Activated CD4-positive, alpha-beta T cell treated with anti-CD3 and anti-CD28 coated beads, Interleukin-2, amount 50 U/mL, for 1 hour (primary cell): ENCODE results near the gene C1orf52.
"Not testable (repeated sequence)": the region's sequence is repeated elsewhere in the genome, so short reads cannot be mapped to it uniquely, and the experiment has no call there.

ENCODE experiments used
- DNase-seq: peaks from one replicate; pipeline ENCODE4 v3.0.0-alpha.2; 2020

Gene C1orf52

GRCh38 chr1:85276978-85277639, 17.6 kb upstream of the C1orf52 start:
- no peak for DNase-seq

GRCh38 chr1:85276215-85276977, 16.9 kb upstream of the C1orf52 start, which contains the start of gene BCL10:
BCL10 (minus strand) TSS chr1:85276632; CDS start chr1:85276352, 280 bp downstream.
- DNase-seq = peak; percentile 97

DNA sequence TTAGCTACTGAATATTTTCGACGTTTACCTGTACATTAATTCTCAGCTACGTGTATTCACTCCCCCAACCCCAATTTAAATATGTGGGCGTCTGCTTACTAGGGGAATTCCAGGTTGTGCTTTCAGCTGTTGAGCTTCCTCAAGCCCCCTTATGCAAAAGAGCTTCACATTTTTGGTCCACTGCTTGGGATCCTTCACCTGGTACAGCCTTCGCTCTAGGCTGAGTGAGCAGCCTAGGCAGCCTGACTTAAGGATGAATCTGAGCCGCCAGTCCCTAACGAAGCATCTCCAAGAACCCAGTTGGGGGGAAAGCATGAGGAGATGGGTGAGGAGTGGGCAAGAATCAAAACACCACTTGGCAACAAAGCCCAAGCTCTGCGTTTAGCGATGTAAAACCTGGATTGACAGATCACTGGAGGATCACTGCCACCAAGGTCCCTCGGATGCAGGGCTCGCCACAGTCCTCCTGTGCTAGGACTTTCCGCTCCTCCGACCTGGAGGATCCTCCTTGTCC, 16.3 kb upstream of the C1orf52 start:
- DNase-seq = peak; percentile 6

- DNase-seq = no peak
Observed at GRCh38 chr1:85274969-85275453, 15.5 kb upstream of the C1orf52 start.

DNA sequence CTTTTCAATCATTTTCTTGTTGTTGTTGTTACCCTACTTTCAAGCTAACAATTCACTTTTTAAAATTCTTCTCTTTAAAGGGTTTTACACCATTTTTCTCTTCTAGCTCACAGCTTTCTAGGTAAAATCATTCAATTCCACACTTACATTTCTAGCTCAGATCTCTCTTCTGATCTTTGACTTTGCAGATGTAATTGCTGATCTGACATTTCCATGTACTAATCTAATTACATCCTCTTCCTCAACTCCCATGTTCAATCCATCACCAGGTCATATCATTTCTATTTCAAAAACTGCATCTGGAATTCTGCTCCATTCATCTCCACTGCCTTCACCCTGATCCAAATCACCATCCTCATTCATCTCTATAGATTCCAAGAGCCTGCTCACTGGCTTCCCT, 13.9 kb upstream of the C1orf52 start:
- DNase-seq = no peak

DNA sequence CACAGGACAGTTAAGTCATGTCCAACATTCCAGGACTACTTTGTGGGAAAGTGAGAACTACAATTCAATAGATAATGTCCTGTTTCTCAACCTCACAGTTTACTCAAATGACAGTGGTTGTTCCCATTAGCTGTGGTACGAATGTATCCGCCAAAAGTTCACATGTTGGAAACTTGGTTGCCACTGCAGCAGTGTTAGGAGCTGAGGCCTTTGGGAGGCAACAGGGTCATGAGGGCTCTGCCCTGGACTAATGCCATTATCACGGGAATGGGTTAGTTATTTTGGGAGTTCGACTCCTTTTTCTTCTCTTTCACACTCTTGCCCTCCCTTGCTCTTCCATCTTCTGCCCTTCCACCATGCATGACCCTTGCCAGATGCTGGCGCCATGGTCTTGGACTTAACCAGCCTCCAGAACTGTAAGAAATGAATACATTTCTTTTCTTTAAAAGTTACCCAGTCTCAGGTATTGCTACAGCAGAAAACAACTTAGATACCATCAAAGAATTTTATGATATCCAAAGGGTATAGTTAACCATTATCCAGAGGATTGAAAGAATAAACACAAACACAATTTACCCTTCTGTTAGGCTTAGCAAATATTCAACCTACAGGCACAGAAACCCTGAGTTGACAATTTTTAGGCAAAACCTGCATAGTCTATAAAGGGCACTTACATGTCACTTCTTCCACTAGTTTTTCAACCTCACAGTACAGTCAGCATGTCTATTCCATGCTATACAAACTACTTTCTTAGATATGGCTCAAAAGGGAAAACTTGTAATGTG, 9.5 kb upstream of the C1orf52 start:
- no peak for DNase-seq

DNA sequence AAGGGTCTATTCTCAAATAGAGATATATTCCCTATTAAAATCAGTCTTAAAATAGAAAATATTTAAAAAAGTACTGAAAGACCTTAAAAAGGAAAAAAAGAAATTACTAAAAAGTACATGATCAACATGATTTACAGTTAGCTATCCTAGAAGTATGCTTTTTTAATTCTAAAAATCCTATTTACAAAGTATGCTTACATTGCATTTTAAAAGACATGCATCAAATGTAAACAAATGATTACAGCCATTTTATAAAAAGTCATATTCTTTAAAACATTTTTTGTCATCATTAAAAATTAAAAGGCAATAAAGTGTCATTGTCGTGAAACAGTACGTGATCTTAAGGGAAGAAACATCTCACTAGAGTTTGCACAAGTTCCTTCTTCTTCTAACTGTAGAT, 7.9 kb upstream of the C1orf52 start:
- no peak for DNase-seq

GRCh38 chr1:85264150-85264549, 4.7 kb upstream of the C1orf52 start:
- DNase-seq = no peak

GRCh38 chr1:85262985-85263384, 3.5 kb upstream of the C1orf52 start:
- DNase-seq = no peak

DNA sequence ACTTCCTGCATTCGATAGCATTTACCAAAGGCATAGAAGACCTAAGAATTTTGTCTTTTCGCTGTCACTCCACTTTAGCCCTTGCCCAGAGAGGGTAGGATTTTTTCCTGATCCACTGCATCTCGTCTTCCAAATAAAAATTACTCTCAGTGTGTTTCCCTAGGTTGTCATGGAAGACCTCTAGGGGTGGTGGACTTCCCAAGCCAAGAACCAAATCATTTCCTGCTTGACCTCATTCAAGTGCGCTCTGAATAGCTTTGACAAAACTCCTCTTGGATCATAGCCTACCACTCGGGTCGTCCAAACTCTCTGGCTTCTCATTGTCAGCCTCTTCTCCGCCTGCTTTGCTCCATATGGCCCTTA, 431 bp upstream of the C1orf52 start:
- no peak for DNase-seq

DNA sequence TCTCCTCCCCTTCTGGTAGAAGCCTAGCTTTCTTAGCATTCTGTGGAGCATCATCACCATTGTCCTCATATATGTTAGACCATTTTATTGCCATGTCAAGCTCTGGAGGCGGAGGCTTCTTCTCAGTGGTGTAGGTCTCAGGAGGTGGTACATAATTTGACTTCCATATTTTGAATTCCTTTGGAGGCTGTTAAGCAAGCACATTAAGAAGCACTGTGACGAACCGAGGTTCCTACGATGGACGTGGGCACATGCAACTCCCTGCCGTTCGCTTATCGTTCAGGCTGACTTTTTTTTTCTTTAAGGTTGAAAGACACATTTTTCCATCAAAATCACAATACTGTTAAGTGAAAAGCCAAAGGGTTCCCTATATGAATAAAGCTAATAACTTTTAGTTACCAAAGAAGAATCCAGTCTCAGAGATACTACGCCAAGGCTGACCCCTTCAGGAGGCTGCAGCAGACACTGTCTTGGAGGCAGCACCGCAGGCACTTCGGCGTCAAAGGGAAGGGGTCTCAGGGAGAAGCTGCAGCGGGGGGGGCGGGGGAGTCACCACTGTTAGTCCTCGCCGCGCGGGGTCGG, 835 bp downstream of the C1orf52 start:
- no peak for DNase-seq

DNA sequence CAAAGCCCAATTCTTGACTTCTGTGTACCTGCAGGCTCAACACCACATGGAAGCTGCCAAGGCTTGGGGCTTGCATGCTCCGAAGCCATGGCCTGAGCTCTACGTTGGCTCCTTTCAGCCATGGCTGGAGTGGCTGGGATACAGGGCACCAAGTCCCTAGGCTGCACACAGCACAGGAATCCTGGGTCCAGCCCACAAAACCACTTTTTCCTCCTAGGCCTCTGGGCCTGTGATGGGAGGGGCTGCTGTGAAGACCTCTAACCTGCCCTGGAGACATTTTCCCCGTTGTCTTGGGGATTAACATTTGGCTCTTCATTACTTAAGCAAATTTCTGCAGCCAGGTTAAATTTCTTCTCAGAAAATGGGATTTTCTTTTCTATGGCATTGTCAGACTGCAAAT, 10.4 kb downstream of the C1orf52 start:
- not testable (repeated sequence) for DNase-seq

DNA sequence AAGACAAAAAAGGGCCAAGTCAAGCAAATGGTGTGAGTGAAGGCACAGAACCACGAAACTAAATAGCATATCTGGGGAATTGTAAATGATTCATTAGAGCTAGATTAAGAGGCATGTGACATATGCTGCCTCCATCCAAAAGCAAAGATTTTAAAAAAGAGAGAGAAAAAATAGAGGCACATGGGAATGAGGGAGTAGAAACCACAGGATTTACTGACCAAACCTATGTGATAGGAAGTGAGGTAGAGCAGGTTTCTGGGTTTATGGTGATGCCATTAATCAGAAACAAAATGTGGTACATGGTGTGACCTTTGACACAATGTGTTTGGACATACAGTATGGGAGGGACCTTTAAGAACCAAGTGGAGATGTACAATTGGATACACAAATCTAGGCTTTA, 13.6 kb downstream of the C1orf52 start:
- DNase-seq = no peak

GRCh38 chr1:85245456-85245855, 14.0 kb downstream of the C1orf52 start:
- no peak for DNase-seq

DNA sequence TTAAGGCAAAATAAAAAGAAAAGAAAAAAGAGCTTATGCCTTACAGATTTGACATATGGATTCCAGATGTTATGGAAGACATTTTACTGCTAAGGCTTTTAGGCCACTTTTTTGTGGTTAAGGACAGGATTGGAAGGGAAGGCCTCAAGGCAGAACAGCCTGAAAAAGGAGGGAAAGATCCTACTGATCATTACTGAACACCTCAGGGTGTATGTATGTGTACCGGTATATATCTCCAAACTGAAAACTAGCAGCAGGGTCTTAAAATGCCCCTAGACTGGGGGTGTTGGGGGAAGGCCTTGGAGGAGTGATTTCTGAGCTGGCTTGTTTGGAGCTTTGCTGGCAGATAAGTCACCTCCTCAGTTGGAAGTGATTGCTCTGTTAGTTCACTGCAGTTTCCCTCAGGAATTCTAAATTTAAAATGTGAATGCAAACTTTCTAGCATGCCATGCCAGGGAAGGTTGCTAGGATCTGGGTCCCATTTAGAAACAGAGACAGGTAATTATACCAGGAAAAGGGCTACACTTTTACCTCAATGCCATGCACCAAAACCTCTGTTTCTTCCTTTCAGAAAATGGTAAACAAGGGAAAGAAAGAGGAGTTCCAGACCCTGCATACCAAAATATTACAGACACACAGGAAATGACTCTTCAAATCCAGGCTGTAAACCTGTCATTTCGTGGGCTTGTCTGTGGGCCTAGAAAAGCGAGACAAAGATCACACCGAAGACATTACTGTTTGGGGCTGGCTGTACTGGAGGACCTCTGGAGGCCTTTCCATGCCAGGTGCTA, 15.0 kb downstream of the C1orf52 start:
- DNase-seq = no peak

GRCh38 chr1:85243372-85243771, 16.1 kb downstream of the C1orf52 start:
- no peak for DNase-seq

DNA sequence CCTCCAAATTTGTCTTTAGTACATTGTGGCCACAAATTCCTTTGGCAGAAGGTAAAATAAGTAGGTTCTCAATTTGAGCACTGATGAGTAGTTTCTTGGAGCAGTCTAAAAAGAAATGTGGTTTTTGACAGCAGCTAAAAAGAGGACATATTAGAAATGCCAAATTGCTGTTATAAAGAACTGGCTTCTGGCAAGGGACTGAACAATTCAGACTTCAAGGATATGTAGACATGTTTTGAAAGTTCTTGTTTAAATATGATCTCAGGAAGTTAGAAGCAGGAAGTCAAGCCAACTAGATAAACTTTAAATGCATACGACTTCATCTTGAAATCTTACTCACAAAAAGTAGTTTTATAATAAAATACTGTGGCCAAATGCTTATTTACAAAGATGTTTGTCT, 18.8 kb downstream of the C1orf52 start:
- DNase-seq = no peak

GRCh38 chr1:85240174-85240601, 19.3 kb downstream of the C1orf52 start:
- DNase-seq = no peak

DNA sequence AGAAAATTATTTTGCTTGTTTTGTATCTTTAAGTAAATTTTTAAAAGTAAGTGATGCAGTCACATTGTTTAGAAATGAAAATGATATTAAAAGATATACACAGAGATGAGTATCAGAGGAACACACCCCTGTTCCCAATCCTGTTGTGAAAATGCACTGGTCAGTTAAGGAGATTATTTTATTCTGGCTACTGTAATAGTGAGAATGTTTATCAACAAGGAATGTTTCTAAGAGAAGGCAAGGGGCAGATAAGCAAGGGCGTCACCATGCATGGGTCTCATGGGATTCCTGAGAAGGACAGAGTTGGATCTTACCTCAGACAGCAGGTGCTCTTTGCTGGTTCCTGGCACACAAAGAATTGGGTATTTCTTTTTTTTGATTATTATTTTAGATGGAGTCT, 21.8 kb downstream of the C1orf52 start:
- no peak for DNase-seq

- DNase-seq = no peak
Observed at GRCh38 chr1:85230305-85230977, 29.0 kb downstream of the C1orf52 start.

GRCh38 chr1:85229574-85230097, 29.8 kb downstream of the C1orf52 start:
- DNase-seq = no peak
